ENCODE measurements around the gene CSNK2A2.

Gene CSNK2A2

DNA sequence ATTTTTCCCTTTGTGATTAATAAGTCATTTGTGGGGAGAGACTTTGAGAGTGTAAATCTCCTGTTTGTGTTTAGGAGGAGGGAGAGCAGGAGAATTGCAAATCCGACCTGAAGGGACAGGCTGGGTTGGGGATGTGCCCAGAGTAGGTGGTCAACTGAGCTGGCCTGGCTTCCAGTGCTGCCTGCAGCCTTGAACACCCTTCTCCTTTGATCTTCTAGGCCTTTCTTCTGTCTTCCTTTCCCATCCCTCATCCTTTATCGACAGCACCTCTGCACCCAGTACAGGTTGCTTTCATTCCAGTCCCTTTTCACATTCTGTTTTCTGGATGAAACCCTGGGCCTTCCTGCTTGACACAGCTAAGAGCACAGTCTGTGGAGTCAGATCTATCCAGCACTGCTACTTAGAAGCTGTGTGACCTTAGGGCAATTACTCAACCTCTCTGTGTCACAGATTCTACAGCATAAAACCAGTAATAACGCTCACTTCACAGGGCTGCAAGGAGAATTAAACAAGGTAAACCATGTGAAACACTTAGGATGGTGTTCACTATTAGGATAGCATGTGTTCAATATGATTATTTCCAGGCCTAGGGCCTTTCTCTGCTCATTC is 1.0 kb upstream of the CSNK2A2 start:
- DNase-seq (ENCODE audit: low read depth in 3 of 3) = no peak

DNA sequence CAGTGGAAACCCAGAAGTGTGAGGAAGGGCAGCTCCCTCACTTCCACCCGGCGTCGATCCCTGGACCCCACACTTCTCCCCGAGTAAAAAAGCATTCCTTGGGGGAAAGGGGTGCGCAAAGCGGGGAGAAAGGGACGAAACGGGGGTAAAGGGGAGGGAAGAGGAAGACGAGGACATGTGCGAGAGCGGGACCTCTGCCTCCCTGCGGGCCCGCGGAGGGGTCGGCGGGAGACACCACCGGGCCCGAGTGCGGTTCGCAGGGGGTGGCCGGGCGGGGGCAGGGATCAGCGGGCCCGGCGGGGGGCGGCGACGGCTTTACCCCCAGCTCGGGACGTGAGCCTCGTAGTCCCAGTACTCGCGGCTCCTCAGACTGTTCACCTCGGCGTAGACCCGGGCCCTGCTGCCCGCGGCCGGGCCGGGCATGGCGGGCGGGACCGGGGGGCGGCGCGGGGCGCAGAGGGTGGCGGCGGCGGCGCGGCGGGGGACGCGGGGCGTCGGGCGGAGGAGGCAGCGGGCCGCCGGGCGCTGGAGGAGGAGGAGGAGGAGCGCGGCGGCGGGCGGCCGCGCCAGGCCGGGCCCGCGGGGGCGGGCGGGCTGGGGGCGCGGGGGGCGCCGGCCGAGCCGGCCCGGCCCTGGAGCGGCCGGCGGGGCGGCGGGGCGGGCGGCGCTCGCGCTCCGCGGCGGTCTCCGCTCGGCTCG is 443 bp downstream of the CSNK2A2 start:
- no peak for DNase-seq (ENCODE audit: low read depth in 3 of 3)

DNA sequence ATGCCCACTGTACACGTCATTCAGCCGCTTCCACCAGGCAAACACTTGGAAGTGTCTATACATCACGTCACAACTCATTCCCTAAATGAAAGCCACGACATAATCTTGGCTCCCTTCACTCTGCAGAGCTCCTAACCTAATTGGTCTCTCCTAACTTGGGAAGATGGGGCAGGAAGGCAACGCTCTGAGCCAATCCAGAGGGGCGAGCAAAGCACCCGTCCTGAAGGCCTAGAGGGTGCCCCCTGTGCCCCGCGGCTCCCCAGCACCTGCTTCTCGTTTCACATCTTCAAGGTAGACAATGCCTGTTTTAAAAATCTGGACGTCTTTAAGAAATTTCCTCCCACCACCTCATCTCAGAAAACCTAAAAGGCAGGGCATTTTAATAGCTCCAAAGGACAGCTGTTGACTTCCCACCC is 1.0 kb downstream of the CSNK2A2 start:
- no peak for DNase-seq (ENCODE audit: low read depth in 3 of 3)

DNA sequence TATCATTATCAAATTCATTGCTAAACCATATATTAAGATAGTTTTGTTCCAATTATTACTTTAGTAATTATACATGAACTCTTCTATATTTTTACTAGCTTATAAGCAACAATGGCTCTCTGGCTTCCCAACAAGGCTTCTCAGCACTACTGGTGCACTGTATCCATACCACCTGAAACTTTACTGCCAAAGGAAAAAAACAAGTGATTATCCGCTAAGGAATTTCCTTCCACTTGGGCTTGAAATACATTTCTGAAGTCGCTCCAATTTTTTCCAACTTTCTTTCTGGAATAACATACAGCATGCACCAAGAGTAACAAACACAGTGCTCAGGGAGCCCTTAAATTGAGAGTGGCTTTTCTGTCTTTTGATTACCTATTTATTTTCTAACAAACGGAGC is 2.1 kb downstream of the CSNK2A2 start:
- no peak for DNase-seq (ENCODE audit: low read depth in 3 of 3)

DNA sequence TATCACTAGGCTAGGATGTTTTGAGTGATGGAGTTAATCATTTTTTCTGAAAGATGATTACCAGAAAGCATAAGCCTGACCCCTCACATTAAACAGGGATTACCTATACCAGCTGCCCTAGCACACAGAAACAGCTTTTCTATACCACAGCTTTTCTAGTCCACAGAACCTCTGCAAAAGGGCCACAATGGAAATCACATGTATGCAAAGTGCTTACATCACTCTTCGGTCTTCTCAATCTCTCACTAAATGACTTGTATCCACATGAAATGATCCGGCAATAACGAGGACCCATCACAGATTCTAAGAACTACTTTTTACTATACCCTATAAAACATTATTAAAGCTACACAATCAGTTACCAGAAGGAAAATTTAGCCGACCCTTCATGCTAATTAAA is 2.6 kb downstream of the CSNK2A2 start:
- DNase-seq (ENCODE audit: low read depth in 3 of 3) = no peak

DNA sequence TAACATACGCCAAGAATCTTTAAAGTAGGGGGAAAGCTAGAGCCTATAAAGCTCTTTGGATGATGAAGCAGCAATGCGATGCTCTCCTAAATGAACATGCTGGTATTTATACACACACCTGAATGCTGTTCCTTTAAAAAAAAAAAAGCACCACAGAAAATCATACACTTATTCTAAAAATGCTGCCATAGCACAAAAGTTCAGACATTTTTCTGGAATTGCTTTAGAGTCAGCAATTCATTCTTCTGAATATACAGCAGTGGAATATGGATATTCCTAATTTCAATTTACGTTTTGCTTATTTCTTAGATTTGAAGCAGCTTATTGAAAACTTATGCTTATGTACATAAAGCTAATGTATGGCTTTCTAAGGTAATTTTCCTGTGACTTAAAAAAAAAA is 3.1 kb downstream of the CSNK2A2 start:
- DNase-seq (ENCODE audit: low read depth in 3 of 3) = no peak

DNA sequence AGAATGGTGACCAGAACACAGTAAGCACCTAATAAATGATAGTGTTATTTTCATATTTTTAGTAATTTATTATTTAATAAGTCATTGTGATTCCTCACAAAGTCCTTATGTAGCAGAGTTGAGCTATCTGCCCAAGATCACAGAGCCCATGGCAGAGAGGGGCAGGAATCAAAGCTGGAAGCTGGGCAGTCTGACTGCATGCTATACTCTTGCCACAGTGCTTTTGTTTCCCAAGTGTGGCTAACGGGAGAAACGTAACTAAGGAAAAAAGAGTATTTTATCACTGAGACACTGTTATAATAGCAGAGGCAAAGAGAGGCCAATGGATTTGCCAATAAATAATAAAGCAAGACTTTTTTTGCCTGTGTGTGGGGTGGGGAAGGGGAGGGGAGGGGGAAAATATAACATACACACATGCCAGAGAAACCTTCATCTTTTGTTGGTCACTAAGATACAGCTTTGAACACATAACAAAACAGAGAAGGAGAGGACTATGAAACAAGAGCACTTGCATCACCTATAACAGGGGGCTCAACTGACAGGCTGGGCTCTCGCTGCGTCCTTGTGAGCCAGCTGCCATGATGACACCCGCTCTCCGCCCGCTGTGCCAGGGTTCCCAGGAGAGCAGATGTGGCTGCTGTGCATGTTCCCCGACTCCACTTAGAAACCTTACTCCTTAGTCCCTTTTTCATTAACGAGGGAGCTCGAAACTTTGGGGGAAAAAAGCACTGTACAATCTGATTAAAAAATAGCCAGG is 10.1 kb downstream of the CSNK2A2 start:
- no peak for DNase-seq (ENCODE audit: low read depth in 3 of 3)

DNA sequence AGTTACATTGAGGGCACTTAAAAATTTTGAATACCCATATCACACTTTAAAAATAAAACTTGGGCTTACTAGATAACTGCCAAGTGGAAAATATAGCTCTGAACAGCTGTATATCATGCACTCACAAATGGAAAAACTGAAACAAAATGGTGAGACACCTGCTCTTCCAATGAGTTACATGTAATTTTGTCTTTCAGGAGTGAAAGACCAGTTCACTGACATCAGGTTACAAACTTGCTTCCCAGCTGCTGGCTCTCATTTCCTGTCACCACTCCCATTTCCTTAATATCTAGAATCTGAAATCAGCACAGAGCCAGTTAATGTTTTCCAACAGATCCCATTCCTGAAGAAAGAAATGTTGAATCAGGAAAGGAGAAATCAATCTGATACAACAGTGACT is 10.8 kb downstream of the CSNK2A2 start:
- no peak for DNase-seq (ENCODE audit: low read depth in 3 of 3)

DNA sequence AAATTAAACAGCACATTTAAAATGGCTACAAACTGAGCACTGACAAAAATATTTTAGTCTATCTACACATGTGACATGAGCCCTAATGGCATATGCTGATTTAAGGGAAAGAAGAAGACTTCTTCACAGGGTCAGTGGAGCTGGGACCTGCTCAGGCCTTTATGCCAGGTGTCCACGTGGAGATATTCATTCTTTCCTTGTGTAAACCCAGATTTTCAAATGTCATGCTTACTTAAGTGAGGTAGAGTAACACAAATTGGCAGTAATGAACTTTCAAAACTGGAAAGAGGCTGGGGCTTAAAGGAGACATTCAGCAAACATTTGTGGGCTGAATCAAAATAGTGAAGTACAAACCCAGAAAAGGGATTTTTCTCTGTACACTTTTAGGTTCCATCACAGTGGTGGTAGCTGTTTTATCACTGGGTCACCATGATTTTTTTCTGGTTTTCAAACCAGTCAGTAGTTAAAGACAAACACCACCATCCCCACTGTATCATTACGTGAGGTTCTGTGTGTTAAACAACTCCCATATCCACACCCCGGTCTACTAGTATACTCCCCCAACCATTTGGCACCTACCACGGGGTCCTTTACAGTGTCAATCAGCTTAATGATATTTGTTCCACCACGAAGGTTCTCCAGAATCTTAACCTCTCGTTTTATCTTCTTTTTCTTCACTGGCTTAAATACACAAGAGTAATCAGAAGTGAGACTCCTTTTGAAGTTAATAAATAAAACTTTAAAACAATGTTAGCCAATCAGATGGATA is 11.5 kb downstream of the CSNK2A2 start:
- no peak for DNase-seq (ENCODE audit: low read depth in 3 of 3)

DNA sequence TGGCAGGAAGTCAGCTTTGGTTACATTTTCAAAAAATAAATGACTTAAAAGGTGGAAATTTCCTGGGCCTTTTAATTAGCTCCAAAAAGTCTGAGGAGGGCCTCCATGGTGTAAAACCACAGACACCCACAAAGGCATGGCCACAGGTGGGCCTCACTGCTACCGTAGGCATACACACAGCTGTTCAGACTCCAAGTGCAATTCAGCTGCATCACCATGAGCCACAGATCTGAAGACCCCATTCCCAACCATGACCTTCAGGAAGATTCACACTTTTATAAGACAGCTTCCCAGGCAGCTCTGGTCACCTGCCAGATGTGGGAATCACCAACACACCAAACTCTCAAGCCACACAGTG is 20.6 kb downstream of the CSNK2A2 start:
- no peak for DNase-seq (ENCODE audit: low read depth in 3 of 3)

DNA sequence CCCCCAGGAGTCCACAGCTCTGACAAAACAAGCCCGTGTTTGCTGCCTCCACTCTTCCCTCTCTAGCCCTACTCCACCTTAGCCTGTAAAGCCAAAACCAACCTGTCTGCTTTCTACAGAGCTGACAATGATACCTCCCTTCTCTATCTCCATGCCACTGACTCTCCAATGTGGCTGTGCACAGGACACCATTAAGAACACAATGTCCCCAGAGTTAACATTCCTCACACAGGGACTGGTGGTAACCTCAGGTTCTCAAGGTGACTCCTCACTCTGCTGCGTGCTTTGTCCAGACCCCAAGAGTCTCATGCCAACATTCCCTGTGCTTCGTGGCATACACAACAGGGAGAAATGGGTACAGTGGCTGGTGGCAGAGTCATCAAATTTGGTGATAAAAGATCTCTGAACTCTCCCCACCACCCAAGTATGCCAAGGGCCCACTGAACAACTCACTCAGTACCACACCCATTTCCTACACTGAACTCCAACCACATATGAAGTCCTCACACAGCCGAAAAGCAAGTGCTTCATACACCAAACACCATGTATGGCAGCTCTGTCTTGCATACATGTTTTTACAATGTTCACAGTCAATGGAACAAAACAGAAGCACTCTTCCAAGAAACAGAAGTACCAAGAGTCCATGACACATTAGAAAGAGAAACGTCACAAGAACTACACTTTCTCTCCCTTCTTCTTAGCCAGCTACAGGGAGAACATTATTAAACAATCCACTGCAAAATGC is 21.1 kb downstream of the CSNK2A2 start:
- no peak for DNase-seq (ENCODE audit: low read depth in 3 of 3)

DNA sequence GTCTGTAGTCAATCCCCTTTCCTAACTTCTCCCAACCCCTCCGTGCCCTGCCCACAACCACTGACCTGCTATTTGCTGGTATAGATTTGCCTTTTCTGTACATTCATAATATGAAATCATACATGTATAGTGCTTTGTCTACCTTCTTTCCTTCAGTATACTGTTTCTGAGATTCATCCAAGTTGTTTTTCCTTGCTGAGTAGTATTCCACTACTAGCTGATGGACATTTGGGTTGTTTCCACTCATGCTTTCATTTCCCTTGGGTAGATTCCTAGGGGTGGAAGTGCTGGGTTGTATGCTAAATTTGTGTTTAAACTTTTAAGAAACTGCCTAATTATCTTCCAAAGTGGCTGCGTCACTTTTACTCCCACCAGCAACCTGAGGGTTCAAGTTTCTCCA is 27.7 kb downstream of the CSNK2A2 start:
- DNase-seq (ENCODE audit: low read depth in 3 of 3) = no peak

DNA sequence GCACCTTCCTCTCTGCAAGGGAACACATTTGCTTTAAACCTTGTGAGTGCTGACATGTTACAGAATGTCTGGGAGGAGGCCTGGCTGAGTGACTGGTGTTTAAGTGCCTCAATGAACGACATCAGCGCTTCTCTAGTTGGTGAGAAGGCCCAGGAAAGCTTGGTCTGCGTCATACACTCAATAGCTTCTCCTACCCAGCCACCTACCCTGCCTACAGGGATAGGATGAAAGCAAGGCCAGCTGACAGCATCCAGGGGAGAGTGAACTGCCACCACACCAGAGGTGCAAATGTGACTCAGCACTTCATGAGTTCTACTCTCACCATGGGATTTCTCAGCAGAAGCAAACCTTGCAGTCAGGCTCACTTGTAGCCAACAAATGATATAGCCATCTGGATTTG is 37.1 kb downstream of the CSNK2A2 start:
- no peak for DNase-seq (ENCODE audit: low read depth in 3 of 3)

DNA sequence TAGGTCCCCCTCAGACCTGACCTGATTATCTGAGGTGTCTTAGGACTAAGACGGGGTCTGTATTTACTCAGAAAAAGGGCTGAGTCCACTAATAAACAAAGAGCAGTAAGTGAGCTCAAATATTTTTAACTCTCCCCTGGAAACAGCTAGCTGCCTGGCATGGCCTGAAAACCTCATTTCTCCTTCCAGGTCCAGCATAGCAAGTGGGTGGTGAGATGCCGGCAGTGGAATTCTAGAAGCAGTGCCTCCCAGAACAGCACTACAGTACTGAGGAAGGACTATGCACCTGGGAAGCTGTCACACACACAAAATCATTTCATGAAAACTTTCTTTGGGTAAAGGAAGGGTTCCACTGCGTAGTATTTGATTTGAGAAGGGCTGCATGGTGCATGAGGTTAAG is 39.2 kb downstream of the CSNK2A2 start:
- DNase-seq (ENCODE audit: low read depth in 3 of 3) = no peak

DNA sequence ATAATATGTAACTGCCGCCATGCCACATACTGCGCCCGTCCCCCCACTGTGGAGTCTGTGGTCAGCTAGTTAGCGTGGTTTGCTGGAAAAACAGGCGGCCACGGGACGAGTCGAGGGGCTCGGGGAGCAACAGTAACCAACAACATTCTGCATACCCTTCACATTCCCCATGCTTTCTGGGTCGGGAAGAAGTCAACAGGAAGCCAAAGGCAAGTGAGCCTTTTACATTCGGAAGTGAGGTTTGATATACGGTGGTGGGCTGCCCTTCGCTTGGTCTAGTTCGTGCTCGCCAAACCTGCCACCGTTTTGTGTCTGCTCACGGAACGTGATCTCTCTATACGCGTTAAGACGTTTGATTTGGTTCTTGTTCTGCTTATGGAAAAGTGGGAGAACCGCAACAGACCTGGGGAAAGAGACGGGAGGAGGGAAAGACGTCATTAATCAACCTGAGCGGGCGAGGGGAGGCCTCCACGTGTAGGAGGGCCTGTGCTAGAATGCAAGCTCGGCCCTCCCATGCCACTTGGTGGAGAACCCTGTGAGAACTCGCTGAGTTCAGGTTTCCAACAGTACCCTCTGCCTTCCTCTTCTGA is 39.9 kb downstream of the CSNK2A2 start:
- no peak for DNase-seq (ENCODE audit: low read depth in 3 of 3)

DNA sequence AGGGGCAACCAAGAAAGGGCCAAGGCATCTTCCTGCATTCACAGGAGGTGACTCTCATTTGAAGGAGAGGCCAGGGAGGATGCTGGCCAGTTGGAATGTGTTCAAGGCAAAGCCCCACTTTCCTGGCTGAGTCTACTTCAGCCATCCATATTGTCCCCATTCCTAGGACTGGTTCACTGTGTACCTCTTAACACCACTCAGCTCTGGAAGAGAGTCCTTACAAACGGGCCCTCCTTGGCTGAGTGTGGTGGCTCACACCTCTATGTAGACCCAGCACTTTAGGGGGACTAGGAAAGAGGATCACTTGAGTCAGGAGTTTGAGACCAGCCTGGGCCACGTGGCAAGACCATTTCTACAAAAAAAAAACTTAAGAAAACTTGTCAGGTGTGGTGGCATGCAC is 40.7 kb downstream of the CSNK2A2 start:
- no peak for DNase-seq (ENCODE audit: low read depth in 3 of 3)

DNA sequence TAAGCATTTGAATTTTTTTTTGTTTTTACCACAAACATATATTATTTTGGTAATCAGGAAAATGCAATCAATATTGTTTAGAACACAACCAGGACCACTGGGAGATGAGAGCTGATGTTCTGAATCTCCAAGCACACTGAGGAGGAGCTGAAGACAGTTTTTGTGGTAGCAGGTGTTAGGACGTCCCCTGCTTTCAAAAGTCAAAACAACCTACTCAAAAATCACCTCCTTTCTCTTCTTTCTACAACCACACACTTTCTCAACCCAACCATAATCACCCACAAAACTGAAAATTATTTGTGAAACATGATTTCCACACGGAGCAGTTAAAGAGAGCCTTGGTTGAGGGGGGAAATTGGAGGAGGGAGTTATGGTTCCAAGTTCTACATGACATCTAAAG is 42.1 kb downstream of the CSNK2A2 start:
- no peak for DNase-seq (ENCODE audit: low read depth in 3 of 3)

DNA sequence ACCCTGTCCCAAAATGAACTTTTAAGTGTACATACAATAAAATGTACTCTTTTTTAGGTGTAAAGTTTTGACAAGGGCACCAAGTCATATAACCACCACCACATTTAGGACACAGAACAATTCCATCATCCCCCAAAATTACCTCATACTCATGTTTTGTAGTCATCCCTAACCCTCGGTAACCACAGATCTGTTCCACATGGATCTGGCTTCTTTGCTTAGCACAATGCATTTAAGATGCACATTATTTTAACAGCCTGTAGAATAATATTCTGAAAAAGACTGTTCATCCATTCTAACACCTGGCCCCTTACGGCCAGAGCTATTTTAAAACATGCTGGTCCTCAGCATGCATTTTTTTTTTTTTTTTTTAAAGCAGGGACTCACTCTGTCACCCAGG is 43.6 kb downstream of the CSNK2A2 start:
- no peak for DNase-seq (ENCODE audit: low read depth in 3 of 3)

DNA sequence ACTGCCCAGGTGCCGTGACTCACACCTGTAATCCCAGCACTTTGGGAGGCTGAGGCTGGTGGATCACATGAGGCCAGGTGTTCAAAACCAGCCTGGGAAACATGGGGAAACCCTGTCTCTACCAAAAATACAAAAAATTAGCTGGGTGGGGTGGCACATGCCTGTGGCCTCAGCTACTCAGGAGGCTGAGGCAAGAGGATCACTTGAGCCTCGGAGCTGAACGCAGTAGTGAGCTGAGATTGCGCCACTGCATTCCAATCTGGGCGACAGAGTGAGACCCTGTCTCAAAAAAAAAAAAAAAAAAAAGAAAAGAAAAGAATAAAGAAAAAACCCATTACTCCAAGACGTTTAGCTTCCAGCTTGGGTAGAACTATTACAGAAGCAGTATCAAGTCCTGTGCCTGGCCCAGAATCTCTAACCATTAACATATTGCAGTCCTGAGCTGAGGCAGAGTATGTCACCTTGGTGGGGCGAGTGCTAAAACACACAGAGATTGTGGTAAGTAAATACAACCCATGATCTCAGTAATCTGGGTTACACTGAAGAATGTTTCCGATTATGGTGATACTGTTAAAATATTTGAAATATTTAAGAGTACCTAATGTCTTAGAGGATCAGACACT is 45.5 kb downstream of the CSNK2A2 start:
- DNase-seq (ENCODE audit: low read depth in 3 of 3) = no peak

DNA sequence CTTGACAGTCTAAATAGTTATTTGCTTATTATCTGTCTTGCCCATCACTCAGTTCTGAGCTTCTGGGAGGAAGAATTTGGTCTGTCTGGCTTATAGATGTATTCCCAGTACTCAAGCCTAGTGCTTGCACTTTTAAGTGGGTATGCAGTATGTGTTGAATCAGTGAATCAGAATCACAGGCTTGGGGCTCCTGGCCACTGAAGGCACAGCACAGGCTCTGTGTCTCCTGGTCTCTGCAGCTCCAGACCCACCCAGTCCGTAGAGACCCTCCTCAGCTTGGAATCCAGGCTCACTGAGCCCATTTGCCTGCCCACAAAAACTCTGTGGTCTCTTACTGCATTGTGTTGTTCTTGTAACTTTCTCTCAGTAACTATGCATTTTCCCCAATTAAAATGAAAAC is 49.4 kb downstream of the CSNK2A2 start:
- no peak for DNase-seq (ENCODE audit: low read depth in 3 of 3)

DNA sequence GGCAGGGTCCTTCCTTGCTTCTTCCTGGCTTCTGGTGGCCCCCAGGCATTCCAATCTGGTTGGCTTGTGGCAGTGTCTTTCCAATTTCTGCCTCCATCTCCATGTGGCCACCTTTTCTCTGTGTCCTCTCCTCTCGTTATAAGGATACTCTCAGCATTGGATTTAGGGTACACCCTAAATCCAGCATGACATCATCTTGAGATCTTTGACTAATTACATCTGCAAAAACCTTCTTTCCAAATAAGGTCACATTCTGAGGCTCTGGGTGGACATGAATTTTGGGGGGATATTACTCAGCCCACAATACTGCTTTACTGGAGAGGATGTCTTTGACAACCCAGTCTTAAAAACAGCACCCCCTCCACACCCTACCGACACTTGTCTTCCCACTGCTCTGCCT is 49.8 kb downstream of the CSNK2A2 start:
- no peak for DNase-seq (ENCODE audit: low read depth in 3 of 3)

All from stimulated activated CD4-positive, alpha-beta T cell treated with anti-CD3 and anti-CD28 coated beads, TNF-alpha, amount 100 ng/mL, for 24 hours (primary cell).